Fibroblast of lung (primary cell): ENCODE data around the gene C2orf42. TPM values are rescaled to one million over a fixed set of nuclear protein-coding genes. Genes with fewer than 3 reads are reported as not detected.

Source experiments
- DNase-seq, 2 donors: peaks; one replicate each; pipeline versions ENCODE4 v3.0.0 to v3.0.0-alpha.2; 2010; ENCODE audit warnings: low read depth in 2 of 2
- H2AFZ ChIP-seq: 2 replicates; pipeline ENCODE4 v1.5.1; 2012; ENCODE audit warnings: low read length, control low read depth, inconsistent platforms
- H3K27ac ChIP-seq: 2 replicates; pipeline ENCODE4 v1.5.1; 2011; ENCODE audit warnings: low read length, control low read depth; ENCODE audit not compliant: insufficient read depth
- H3K27me3 ChIP-seq: 2 replicates; pipeline ENCODE4 v1.5.1; 2011; ENCODE audit warnings: mild to moderate bottlenecking, low read length; ENCODE audit not compliant: control insufficient read depth, insufficient read depth
- H3K36me3 ChIP-seq: 2 replicates; pipeline ENCODE4 v1.5.1; 2011; ENCODE audit warnings: low read length; ENCODE audit not compliant: control insufficient read depth, insufficient read depth
- H3K4me1 ChIP-seq: 2 replicates; pipeline ENCODE4 v1.5.1; 2011; ENCODE audit warnings: low read length; ENCODE audit not compliant: control insufficient read depth, insufficient read depth; ENCODE audit errors: extremely low read depth
- H3K4me2 ChIP-seq: 2 replicates; pipeline ENCODE4 v1.5.1; 2011; ENCODE audit warnings: low read length, control low read depth; ENCODE audit not compliant: insufficient read depth; ENCODE audit errors: extremely low read depth
- H3K4me3 ChIP-seq, 4 experiments: fragments of 200-600 bp in 1 of 4; sonication (generic) in 1 of 4; replicated peaks in 1 of 4; 2 replicates each; pipeline ENCODE4 v1.5.1; 2011 to 2016; ENCODE audit warnings: low read length in 4 of 4, low read depth in 3 of 4, mild to moderate bottlenecking in 3 of 4, control low read depth in 2 of 4, inconsistent platforms in 1 of 4, mixed read lengths in 1 of 4; ENCODE audit not compliant: insufficient read depth in 1 of 4; ENCODE audit errors: control extremely low read depth in 1 of 4
- H3K79me2 ChIP-seq: 2 replicates; pipeline ENCODE4 v1.5.1; 2012; ENCODE audit warnings: mild to moderate bottlenecking, low read length, inconsistent platforms; ENCODE audit not compliant: control insufficient read depth, insufficient read depth
- H3K9ac ChIP-seq: 2 replicates; pipeline ENCODE4 v1.5.1; 2011; ENCODE audit warnings: mild to moderate bottlenecking, low read length, control low read depth; ENCODE audit not compliant: insufficient read depth
- H3K9me3 ChIP-seq: 2 replicates; pipeline ENCODE4 v1.5.1; 2012; ENCODE audit warnings: low read depth, low read length; ENCODE audit not compliant: control insufficient read depth, insufficient read depth
- H4K20me1 ChIP-seq: 2 replicates; pipeline ENCODE4 v1.5.1; 2011; ENCODE audit warnings: low read length; ENCODE audit not compliant: control insufficient read depth, insufficient read depth; ENCODE audit errors: extremely low read depth
- EZH2 ChIP-seq: IDR thresholded peaks from 2 replicates; pipeline ENCODE4 v1.5.1; 2012; ENCODE audit warnings: low read length, control low read depth, mild to moderate bottlenecking; ENCODE audit errors: missing control alignments
- polyA minus RNA-seq: library from RNA; depleted of rRNA, polyadenylated mRNA; stranded (reverse); fragments of >200 nt; gene quantifications from 2 replicates; pipeline ENCODE4 v1.2.3, GENCODE V29; 2011; ENCODE audit warnings: low replicate concordance
- polyA plus RNA-seq, 2 donors: library from polyadenylated mRNA; depleted of rRNA in 1 of 2; stranded (reverse) in 1 of 2; unstranded in 1 of 2; fragments of >200 nt; gene quantifications; 2 replicates each; pipeline ENCODE4 v1.2.1, GENCODE V29; 2011 to 2012; ENCODE audit warnings: missing spikeins in 1 of 2
- total RNA-seq: library from RNA; depleted of rRNA; stranded (reverse); fragments of >200 nt; gene quantifications from 2 replicates; pipeline ENCODE4 v1.2.1, GENCODE V29; 2014
- TF ChIP-seq, protein P1 (sequence below), 2 donors: IDR thresholded peaks in 1 of 2; conservative IDR thresholded peaks in 1 of 2; 1 replicate in 1 of 2; 2 replicates in 1 of 2; pipeline ENCODE4 v1.5.1; 2011 to 2012; ENCODE audit warnings: low read length in 2 of 2, control low read depth in 1 of 2, inconsistent platforms in 1 of 2, low read depth in 1 of 2, mild to moderate bottlenecking in 1 of 2

The C2orf42 gene
- 24.9 and 32.7 TPM in 2 replicates for total RNA-seq
- polyA plus RNA-seq, result 9.1 and 9.8 TPM in 2 replicates
- 8.3 and 8.4 TPM in 2 replicates for polyA plus RNA-seq (2012)
- polyA minus RNA-seq, result 10.8 and 11.4 TPM in 2 replicates

GRCh38 chr2:70190418-70191243, at the start of gene C2orf42:
C2orf42 (minus strand) TSS chr2:70191019; CDS start chr2:70181985, 9,034 bp downstream.
- Histone ChIP-seq H3K36me3 (no peaks in the 10 kb centered on the region), H2AFZ (peak within 1 kb of the TSS; percentile 96), H4K20me1 (no peaks in the 10 kb centered on the region), H3K27me3 (no peaks in the 10 kb centered on the region), H3K9me3 (no peaks in the 10 kb centered on the region), H3K9ac (peak within 1 kb of the TSS; percentile 96), H3K4me1 (no peaks in the 10 kb centered on the region), H3K27ac (peak within 1 kb of the TSS; percentile 93), H3K79me2 (peaks cover 2% of the 10 kb centered on the region), H3K4me2 (peak within 1 kb of the TSS; percentile 91), H3K4me3 (peak within 1 kb of the TSS; percentile 62 to 96 (median 83))
- peak; percentile 98 to 99 for DNase-seq
- no peak for TF ChIP-seq EZH2
- TF ChIP-seq, protein P1, sequence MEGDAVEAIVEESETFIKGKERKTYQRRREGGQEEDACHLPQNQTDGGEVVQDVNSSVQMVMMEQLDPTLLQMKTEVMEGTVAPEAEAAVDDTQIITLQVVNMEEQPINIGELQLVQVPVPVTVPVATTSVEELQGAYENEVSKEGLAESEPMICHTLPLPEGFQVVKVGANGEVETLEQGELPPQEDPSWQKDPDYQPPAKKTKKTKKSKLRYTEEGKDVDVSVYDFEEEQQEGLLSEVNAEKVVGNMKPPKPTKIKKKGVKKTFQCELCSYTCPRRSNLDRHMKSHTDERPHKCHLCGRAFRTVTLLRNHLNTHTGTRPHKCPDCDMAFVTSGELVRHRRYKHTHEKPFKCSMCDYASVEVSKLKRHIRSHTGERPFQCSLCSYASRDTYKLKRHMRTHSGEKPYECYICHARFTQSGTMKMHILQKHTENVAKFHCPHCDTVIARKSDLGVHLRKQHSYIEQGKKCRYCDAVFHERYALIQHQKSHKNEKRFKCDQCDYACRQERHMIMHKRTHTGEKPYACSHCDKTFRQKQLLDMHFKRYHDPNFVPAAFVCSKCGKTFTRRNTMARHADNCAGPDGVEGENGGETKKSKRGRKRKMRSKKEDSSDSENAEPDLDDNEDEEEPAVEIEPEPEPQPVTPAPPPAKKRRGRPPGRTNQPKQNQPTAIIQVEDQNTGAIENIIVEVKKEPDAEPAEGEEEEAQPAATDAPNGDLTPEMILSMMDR (conservative IDR thresholded peaks at IDR 0.05 in 1 of 2, IDR thresholded peaks at IDR 0.05 in 1 of 2; ENCODE audit: low read depth in 1 of 2, low read length in 2 of 2), result peak in 1 of 2 donors; percentile 37

DNA sequence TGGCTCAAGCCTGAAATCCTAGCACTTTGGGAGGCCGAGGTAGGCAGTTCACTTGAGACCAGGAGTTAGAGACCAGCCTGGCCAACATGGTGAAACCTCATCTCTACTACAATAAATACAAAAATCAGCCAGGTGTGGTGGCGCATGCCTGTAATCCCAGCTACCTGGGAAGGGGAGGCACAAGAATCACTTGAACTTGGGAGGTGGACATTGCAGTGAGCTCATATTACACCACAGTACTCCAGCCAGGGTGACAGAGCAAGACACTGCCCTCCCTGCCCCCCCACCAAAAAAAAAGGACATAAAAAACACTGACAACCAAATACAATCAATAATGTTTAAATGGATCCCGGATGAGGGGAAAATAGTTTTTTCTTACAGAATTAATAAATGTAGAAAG, 49.8 kb upstream of the C2orf42 start:
- Histone ChIP-seq H3K79me2 (peaks cover 87% of the 10 kb centered on the region), H3K4me2 (no peak overlapping the region), H3K9me3 (no peaks in the 10 kb centered on the region), H3K27ac (no peak overlapping the region), H2AFZ (no peak overlapping the region), H3K4me3 (no peak overlapping the region), H3K9ac (no peak overlapping the region), H3K27me3 (no peaks in the 10 kb centered on the region), H4K20me1 (no peaks in the 10 kb centered on the region), H3K4me1 (no peaks in the 10 kb centered on the region), H3K36me3 (peaks cover 3% of the 10 kb centered on the region)
- TF ChIP-seq, protein P1 (conservative IDR thresholded peaks at IDR 0.05 in 1 of 2, IDR thresholded peaks at IDR 0.05 in 1 of 2; ENCODE audit: low read depth in 1 of 2, low read length in 2 of 2), result no peak
- no peak for TF ChIP-seq EZH2
- no peak for DNase-seq

GRCh38 chr2:70233926-70234325, 43.1 kb upstream of the C2orf42 start:
- Histone ChIP-seq H3K36me3 (peaks cover 5% of the 10 kb centered on the region), H3K27ac (no peak overlapping the region), H3K79me2 (peaks cover 23% of the 10 kb centered on the region), H3K9ac (no peak overlapping the region), H3K4me2 (no peak overlapping the region), H3K9me3 (no peaks in the 10 kb centered on the region), H3K4me1 (no peaks in the 10 kb centered on the region), H3K4me3 (no peak overlapping the region), H3K27me3 (no peaks in the 10 kb centered on the region), H4K20me1 (no peaks in the 10 kb centered on the region), H2AFZ (no peak overlapping the region)
- TF ChIP-seq EZH2, result no peak
- TF ChIP-seq, protein P1 (conservative IDR thresholded peaks at IDR 0.05 in 1 of 2, IDR thresholded peaks at IDR 0.05 in 1 of 2; ENCODE audit: low read depth in 1 of 2, low read length in 2 of 2), result no peak
- DNase-seq, result no peak
